DMS79 (cell line): ENCODE results near the gene STIM2.
"Not testable (repeated sequence)": the region's sequence is repeated elsewhere in the genome, so short reads cannot be mapped to it uniquely, and the experiment has no call there.

Experiments used
- DNase-seq: peaks from one replicate; lab custom pipeline; 2025; lab: John Stamatoyannopoulos, UW

Gene STIM2

GRCh38 chr4:26953366-26953765, 92.7 kb downstream of the STIM2 start:
- DNase-seq: no peak

- DNase-seq: no peak
These were observed 93.3 kb downstream of the STIM2 start for GRCh38 chr4:26953770-26954423.

DNA sequence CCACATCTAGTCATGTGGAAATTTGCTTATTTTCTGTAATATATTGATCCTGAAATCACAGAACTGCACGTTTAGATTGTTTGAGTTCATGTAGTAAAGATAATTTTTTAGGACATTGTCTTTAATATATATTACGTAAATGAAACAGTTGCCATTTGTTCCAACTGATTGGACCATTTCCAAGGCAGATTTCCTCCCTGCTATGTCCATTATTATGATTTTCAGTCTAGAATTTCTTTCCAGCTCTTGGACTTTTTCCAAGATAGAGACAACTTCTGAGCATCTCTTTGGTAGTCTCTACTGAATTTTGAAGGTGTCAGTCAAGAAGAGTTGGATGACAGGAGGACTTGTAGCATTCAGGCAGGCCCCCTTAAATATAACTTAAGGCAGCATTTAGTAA, 94.6 kb downstream of the STIM2 start:
- no peak for DNase-seq

DNA sequence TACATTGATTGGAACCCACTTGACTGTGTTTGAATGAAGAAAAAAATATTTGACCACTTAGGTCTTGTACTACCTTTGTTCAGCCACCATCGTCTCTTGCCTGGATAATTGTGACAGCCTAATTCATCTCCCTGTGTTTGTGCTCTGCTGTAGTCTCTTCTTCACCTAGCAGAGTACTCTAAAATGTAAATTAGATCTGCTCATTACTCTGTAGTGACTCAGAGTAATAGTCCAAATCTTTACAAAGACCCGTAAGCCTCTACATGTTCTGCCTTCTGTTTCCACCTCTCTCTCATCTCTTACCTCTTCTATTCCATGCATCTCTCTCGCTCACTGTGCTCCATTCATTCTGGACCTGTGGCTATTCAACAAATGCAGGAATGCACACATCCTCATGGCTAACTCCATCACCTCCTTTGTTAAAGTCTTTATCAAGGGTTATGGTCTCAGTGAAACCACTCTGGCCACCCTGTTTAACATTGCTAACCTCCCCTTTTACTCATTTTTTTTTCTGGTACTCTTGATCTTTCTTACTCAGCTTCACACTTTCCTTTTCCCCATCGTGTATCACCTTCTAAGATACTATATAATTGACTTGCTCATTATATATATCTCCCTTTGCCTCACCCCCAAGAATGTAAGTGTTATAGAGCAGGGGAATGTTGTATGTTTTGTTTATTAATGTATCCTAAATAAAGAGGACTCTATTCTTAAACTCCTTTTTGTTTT, 98.4 kb downstream of the STIM2 start:
- no peak for DNase-seq

DNA sequence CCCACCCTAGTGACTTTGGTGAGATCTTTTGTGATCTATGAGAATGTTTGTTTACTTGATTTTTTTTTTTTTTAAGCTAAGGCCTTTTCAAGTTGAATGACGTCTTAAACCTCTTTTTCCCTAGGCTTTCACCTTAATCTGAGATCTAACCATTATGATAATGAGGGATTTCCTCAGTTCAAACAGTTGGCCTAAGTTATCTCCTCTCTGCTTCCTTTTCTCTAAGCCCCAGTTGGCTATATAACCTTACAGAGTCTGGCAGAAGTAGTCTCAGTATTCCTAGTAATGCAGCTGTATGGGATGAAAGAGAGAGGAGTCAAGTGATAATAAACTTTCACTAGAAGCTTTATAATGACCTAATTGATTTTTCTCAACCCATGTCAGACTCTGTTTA, 99.0 kb downstream of the STIM2 start:
- no peak for DNase-seq

DNA sequence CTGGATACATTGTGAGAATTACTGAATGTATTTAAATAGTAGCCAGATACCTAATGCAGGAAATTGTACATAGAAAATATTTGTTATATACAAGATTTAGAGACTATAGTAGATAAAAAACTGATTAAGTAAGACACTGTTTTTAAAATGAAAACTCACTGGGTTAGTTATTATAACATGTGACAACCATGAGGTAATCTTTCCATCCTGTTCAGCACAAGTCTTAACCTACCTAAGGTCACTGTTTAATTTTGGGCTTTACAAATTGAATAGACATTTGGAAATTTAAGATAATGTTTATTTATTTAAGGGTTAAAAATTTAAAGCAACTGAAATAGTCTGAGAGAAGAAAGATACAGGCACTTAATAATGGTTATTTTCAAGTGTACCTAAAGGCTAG, 102.1 kb downstream of the STIM2 start:
- DNase-seq: no peak

GRCh38 chr4:26964512-26964911, 103.9 kb downstream of the STIM2 start:
- no peak for DNase-seq

- DNase-seq: no peak
These were observed 104.4 kb downstream of the STIM2 start for GRCh38 chr4:26964994-26965393.

- DNase-seq: not testable (repeated sequence)
These were observed 115.0 kb downstream of the STIM2 start for GRCh38 chr4:26975464-26976181.

- DNase-seq: no peak
These were observed 117.9 kb downstream of the STIM2 start for GRCh38 chr4:26978387-26979053.

DNA sequence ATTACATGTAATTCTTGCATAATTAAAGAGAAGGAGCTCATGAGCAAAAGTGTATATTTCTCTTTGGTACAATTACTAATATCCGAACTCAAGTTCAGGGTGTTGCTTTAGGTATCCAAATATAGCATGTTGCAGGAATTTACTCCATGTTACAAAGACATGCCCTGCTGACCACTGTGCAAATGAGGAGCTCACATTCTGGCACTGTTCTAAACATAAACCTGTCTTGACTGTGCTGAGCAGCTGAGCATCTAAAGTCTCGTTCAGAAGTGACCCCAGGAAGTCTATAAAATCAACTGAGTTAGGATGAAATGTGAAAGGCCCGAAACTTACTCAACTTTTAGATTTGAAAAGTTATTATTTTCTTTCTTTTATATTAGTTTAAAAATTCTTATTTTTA, 124.3 kb downstream of the STIM2 start:
- DNase-seq: no peak

- DNase-seq: no peak
These were observed 125.2 kb downstream of the STIM2 start for GRCh38 chr4:26985873-26986272.

- no peak for DNase-seq
These were observed 126.5 kb downstream of the STIM2 start for GRCh38 chr4:26987191-26987590.

DNA sequence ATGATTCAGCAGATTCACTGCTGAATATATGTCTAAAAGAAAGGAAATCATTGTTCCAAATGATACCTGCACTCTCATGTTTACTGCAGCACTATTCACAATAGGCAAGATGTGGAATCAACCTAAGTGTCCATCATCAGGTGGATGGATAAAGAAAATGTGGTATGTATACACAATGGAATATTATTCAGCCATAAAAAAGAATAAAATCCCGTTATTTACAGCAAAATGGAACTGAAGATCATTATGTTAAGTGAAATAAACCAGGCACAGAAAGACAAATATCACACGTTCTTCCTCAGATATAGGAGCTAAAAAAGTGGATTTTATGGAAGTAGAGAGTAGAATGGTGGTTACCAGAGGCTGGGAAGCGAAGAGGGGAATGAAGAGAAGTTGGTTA, 130.4 kb downstream of the STIM2 start:
- no peak for DNase-seq

- DNase-seq: no peak
These were observed 132.2 kb downstream of the STIM2 start for GRCh38 chr4:26992657-26993361.

DNA sequence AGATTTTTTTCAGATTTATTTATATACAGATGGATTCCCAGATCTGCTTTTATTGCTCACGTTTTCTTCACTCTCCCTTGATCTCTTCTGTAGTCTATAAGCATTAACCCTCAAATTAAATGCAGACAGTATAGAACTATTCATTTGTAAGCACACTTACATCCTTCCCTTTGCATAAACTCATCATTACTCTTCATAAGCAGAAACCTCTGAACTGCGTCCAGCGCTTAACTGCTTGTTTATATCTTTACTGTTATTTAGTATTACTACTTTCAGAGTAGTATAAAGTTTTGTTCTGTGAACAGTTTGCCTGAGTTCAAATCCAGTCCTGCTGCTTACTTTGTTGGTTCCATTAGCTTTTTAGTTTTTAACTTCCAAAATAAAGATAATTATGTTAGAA, 132.9 kb downstream of the STIM2 start:
- no peak for DNase-seq

- no peak for DNase-seq
These were observed 133.3 kb downstream of the STIM2 start for GRCh38 chr4:26993967-26994366.

DNA sequence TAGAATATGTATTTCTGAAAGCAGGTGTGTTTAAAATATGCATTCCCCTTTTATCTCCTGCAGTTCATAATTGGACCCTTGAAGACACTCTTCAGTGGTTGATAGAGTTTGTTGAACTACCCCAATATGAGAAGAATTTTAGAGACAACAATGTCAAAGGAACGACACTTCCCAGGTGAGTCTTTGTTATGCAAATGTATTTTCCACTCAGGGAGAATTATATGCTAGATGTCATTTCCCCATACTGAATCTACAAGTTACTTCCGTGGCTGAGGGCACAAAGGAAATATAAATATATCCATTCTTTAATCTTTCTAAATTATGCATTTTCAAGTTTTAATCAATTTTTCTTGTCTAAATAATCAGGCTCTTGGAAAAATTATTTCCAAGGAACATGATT, 134.7 kb downstream of the STIM2 start:
- no peak for DNase-seq

DNA sequence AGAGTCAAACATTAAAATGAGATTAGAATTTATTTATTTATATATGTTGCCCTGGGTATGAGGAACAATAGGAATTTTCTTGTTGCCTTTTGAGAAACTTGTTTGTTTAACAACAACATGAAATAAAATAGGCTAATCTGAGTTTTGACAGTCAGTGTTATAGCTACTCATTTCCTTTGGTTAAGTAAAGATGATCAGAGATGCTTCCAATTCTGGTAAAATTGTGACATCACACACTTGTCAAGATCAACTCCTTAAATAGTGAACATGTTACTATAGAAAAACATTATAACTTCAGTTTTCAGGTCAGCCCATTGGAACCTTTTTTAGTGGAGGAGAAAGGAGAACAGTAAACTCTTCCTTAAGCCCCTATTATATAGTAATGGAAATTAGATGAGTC, 136.1 kb downstream of the STIM2 start:
- no peak for DNase-seq

DNA sequence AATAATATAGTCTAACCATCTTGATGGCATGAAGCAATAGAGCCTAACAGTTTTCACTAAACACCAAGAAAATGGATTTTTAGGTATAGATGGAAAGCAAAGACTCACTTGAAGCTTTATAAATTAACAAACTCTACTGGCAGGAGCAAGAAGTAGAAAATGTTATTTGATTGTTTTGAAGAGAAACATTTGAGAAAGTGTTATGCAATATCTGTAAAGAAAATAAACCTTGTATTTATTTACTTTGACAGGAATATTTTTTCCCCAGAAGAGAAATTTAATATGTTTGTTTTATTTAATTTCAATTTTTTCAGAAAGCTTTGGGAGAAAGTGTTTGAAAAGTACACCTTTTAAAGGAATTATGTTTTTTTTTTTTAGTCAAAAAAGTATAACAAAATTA, 139.0 kb downstream of the STIM2 start:
- DNase-seq: no peak

GRCh38 chr4:27000122-27000521, 139.5 kb downstream of the STIM2 start:
- no peak for DNase-seq

DNA sequence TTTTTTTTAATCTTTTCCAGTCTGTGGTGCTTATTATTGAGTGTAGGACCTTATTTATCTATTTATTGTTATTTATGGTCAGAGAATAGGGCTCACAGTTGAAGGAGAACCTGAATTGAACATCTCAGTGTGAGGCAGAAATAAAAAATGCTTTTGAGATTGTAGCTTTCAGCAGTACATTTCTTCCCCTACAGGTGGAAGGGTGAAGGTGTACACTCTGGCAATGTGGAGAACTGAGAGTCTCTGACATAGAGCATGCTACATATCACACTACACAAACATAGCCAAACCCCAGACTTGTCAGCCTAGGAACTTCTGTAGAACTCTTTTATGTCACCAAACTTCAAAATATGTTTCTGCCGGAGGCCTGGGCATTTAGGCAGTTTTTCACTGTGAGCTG, 140.2 kb downstream of the STIM2 start:
- DNase-seq: no peak
